Measurements from ENCODE around the gene CSN3. TPM values are rescaled to one million over a fixed set of nuclear protein-coding genes. Genes with fewer than 3 reads are reported as not detected.

The CSN3 gene
- total RNA-seq, 4 donors from 2014 or later: not detected

- TF ChIP-seq CTCF (IDR thresholded peaks at IDR 0.05; ENCODE audit: low read depth): no peak
These were observed 6.3 kb upstream of the CSN3 start for GRCh38 chr4:70236125-70236524.

- no peak for TF ChIP-seq CTCF (IDR thresholded peaks at IDR 0.05; ENCODE audit: low read depth)
These were observed 3.1 kb upstream of the CSN3 start for GRCh38 chr4:70239131-70239883.

GRCh38 chr4:70239884-70240591 is 2.4 kb upstream of the CSN3 start:
- no peak for TF ChIP-seq CTCF (IDR thresholded peaks at IDR 0.05; ENCODE audit: low read depth)

GRCh38 chr4:70243091-70243490 is 694 bp downstream of the CSN3 start:
- TF ChIP-seq CTCF (IDR thresholded peaks at IDR 0.05; ENCODE audit: low read depth): no peak

GRCh38 chr4:70251250-70251944 is 9.0 kb downstream of the CSN3 start:
- no peak for TF ChIP-seq CTCF (IDR thresholded peaks at IDR 0.05; ENCODE audit: low read depth)

- TF ChIP-seq CTCF (IDR thresholded peaks at IDR 0.05; ENCODE audit: low read depth): no peak
These were observed 9.5 kb downstream of the CSN3 start for GRCh38 chr4:70251945-70252277.

GRCh38 chr4:70269674-70270073 is 27.3 kb downstream of the CSN3 start:
- TF ChIP-seq CTCF (IDR thresholded peaks at IDR 0.05; ENCODE audit: low read depth): no peak
